Esophagus muscularis mucosa (tissue), 4 donors: Measurements from ENCODE around the gene HBG2. TPM values are rescaled to one million over a fixed set of nuclear protein-coding genes. Genes with fewer than 3 reads are reported as not detected.

Experiments used
- DNase-seq: peaks from one replicate; pipeline ENCODE4 v3.0.0-alpha.2; 2017; ENCODE audit errors: extremely low spot score
- H3K27ac ChIP-seq, 4 donors: fragments of 200-600 bp; sonication (generic); replicated peaks in 1 of 4; 1 replicate in 3 of 4; 2 replicates in 1 of 4; pipeline ENCODE4 v1.5.1; 2016 to 2019; ENCODE audit warnings: mild to moderate bottlenecking in 1 of 4
- H3K27me3 ChIP-seq, 4 donors: fragments of 200-600 bp; sonication (generic); one replicate each; pipeline versions ENCODE4 v1.5.1 to v1.6.0; 2016 to 2019
- H3K36me3 ChIP-seq, 4 donors: fragments of 200-600 bp; sonication (generic); one replicate each; pipeline ENCODE4 v1.5.1; 2016 to 2019
- H3K4me1 ChIP-seq, 4 donors: fragments of 200-600 bp; sonication (generic); one replicate each; pipeline ENCODE4 v1.5.1; 2016 to 2019
- H3K4me3 ChIP-seq, 4 donors: fragments of 200-600 bp; sonication (generic); 1 replicate in 2 of 4; 2 replicates in 2 of 4; pipeline ENCODE4 v1.5.1; 2016 to 2019; ENCODE audit warnings: mild to moderate bottlenecking in 4 of 4, moderate library complexity in 1 of 4
- H3K9me3 ChIP-seq, 4 donors: fragments of 200-600 bp; sonication (generic); 1 replicate in 3 of 4; 2 replicates in 1 of 4; pipeline ENCODE4 v1.5.1; 2016 to 2019
- EP300 ChIP-seq: sonication (generic); formaldehyde crosslinking; IDR thresholded peaks from one replicate; pipeline ENCODE4 v1.6.1; 2017; ENCODE audit warnings: antibody characterized with exemption
- POLR2A ChIP-seq: fragments of 450-650 bp; IDR thresholded peaks from one replicate; pipeline ENCODE4 v1.6.1; 2017; ENCODE audit warnings: antibody characterized with exemption, moderate library complexity, mild to moderate bottlenecking, low read depth
- POLR2AphosphoS5 ChIP-seq, 2 donors: sonication (generic); formaldehyde crosslinking; IDR thresholded peaks; one replicate each; pipeline ENCODE4 v1.6.1; 2017; ENCODE audit warnings: antibody characterized with exemption in 2 of 2
- WGBS: methylation state at CpG from one replicate; pipeline ENCODE4 v1.1.5; 2018; 5-methylcytosine and 5-hydroxymethylcytosine counted together
- intact Hi-C: fragments of 100-400 bp; cut with DNase I; formaldehyde crosslinking; loops from one replicate; pipeline ENCODE4 v1.15.1; 2023
- total RNA-seq, 4 donors: library from RNA; depleted of rRNA; stranded (reverse); fragments of >200 nt; gene quantifications; one replicate each; pipeline versions ENCODE4 v1.1.0 to v1.2.1, GENCODE V29; 2016
- TF ChIP-seq, protein P1 (sequence below), 3 experiments: fragments of 200-600 bp in 2 of 3; fragments of 450-650 bp in 1 of 3; sonication (generic) in 2 of 3; IDR thresholded peaks; one replicate each; pipeline ENCODE4 v1.5.1; 2017 to 2019; ENCODE audit warnings: antibody characterized with exemption in 3 of 3, mild to moderate bottlenecking in 2 of 3, moderate library complexity in 1 of 3

HBG2 gene
- total RNA-seq, 4 donors from 2014 or later, result not detected

DNA sequence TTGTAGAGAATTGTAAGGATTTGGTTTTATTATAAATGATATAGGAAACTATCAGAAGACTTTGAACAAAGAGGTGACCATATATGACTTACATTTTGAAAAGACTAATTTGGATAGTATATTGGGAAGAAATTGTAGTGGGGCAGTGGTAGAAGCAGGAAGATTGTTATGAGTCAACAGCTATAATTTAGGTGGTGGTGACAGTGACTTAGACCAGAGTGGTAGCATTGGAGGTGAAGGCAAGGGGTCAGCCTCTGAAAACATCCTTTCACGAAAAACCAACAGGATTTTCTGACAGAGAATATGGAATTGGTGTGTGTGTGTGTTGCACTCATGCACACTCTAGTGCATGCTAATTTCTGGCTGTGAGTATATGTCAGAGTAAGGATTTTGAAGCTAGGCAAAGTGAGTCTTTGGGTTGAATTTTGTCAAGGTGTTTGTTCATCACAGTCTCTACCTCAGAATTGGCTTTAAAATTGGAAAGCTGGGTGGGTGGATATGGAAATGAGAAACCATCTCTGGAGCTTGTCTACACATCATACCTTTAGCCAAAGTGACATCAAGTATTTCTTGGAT is 23.3 kb upstream of the HBG2 start:
- no peak overlapping the region for H3K27ac ChIP-seq
- WGBS, result 71% methylated on average over 1 of the region's 1 CpG
- no peaks in the 10 kb centered on the region for H3K27me3 ChIP-seq
- no peaks in the 10 kb centered on the region for H3K36me3 ChIP-seq
- intact Hi-C loops, result no loop called here
- H3K9me3 ChIP-seq, result no peaks in the 10 kb centered on the region
- TF ChIP-seq EP300 (no peak), POLR2AphosphoS5 (IDR thresholded peaks at IDR 0.05) (no peak), POLR2A (no peak)
- TF ChIP-seq, protein P1, sequence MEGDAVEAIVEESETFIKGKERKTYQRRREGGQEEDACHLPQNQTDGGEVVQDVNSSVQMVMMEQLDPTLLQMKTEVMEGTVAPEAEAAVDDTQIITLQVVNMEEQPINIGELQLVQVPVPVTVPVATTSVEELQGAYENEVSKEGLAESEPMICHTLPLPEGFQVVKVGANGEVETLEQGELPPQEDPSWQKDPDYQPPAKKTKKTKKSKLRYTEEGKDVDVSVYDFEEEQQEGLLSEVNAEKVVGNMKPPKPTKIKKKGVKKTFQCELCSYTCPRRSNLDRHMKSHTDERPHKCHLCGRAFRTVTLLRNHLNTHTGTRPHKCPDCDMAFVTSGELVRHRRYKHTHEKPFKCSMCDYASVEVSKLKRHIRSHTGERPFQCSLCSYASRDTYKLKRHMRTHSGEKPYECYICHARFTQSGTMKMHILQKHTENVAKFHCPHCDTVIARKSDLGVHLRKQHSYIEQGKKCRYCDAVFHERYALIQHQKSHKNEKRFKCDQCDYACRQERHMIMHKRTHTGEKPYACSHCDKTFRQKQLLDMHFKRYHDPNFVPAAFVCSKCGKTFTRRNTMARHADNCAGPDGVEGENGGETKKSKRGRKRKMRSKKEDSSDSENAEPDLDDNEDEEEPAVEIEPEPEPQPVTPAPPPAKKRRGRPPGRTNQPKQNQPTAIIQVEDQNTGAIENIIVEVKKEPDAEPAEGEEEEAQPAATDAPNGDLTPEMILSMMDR (IDR thresholded peaks at IDR 0.05), result no peak
- H3K4me1 ChIP-seq, result peaks cover 0 to 7% (median 2%) of the 10 kb centered on the region in 4 donors
- DNase-seq, result no peak
- no peak overlapping the region for H3K4me3 ChIP-seq

DNA sequence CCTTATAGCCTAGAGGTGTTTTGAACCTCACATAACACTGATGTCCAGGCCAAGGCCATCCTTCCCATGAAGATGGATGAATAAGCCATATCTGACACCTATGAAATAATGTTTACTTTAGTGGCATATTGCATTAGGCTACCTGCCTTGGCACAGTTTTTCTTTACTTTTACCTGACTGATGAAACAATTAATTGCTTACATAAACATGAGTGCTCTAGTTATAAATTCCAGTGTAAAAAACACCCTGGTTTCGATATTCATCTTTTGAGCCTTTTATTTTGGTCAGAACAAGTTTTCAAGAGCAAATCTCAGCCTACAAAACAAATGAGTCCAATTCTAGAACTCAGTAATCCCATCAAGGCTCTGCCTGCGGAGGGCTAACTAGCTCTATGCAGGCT is 22.1 kb upstream of the HBG2 start:
- peaks cover 0 to 7% (median 2%) of the 10 kb centered on the region in 4 donors for H3K4me1 ChIP-seq
- intact Hi-C loops, result no loop called here
- H3K27ac ChIP-seq, result no peak overlapping the region
- H3K36me3 ChIP-seq, result no peaks in the 10 kb centered on the region
- TF ChIP-seq EP300, result no peak
- TF ChIP-seq POLR2AphosphoS5 (IDR thresholded peaks at IDR 0.05), result no peak
- H3K9me3 ChIP-seq, result no peaks in the 10 kb centered on the region
- no peak overlapping the region for H3K4me3 ChIP-seq
- 93% methylated on average over 2 of the region's 2 CpGs for WGBS
- DNase-seq, result no peak
- no peaks in the 10 kb centered on the region for H3K27me3 ChIP-seq

GRCh38 chr11:5275369-5276110 is 21.0 kb upstream of the HBG2 start:
- intact Hi-C loops, result no loop called here
- H3K27me3 ChIP-seq, result no peaks in the 10 kb centered on the region
- no peak overlapping the region for H3K4me3 ChIP-seq
- 75% methylated on average over 6 of the region's 6 CpGs for WGBS
- H3K9me3 ChIP-seq, result no peaks in the 10 kb centered on the region
- no peak for TF ChIP-seq POLR2AphosphoS5 (IDR thresholded peaks at IDR 0.05)
- TF ChIP-seq, protein P1 (IDR thresholded peaks at IDR 0.05), result no peak
- no peak for TF ChIP-seq POLR2A
- no peak for TF ChIP-seq EP300
- no peaks in the 10 kb centered on the region for H3K36me3 ChIP-seq
- H3K27ac ChIP-seq, result no peak overlapping the region
- no peak for DNase-seq
- peaks cover 0 to 2% (median under 1%) of the 10 kb centered on the region in 4 donors for H3K4me1 ChIP-seq

- intact Hi-C loops, result no loop called here
- DNase-seq, result no peak
- TF ChIP-seq POLR2AphosphoS5 (IDR thresholded peaks at IDR 0.05), result no peak
- TF ChIP-seq POLR2A, result no peak
- TF ChIP-seq, protein P1 (IDR thresholded peaks at IDR 0.05), result no peak
- no peak for TF ChIP-seq EP300
- no peak overlapping the region for H3K4me3 ChIP-seq
- no peak overlapping the region for H3K27ac ChIP-seq
- no peaks in the 10 kb centered on the region for H3K4me1 ChIP-seq
- 63% methylated on average over 5 of the region's 5 CpGs for WGBS
- H3K36me3 ChIP-seq, result no peaks in the 10 kb centered on the region
- H3K27me3 ChIP-seq, result no peaks in the 10 kb centered on the region
- H3K9me3 ChIP-seq, result no peaks in the 10 kb centered on the region
Observed at GRCh38 chr11:5274395-5274794, 19.8 kb upstream of the HBG2 start.

DNA sequence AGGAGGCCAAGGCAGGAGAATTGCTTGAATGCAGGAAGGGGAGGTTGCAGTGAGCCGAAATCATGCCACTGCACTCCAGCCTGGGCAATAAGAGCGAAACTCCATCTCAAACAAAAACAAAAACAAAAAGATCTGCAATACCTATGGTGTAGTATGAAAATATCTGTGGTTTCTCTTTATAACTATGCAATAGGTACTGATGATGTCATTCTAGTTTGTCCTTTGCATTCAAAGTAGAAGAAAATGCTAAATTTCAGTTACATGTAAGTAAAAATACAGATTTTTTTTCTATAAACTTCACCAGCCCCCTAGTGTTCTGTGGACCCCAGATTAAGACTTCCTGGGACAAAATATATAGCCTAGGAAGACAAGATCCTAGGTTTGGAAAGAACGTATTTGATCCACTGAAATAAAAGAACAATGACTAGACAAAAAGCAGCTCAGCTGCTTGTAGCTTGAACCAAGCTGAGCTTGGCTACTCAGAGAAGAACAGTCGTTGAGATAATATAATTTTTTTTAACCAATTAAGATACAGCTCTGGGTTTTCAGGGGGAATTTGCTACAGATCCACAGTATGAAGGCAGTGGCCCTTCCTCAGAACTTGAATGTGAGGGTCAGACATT is 17.9 kb upstream of the HBG2 start:
- TF ChIP-seq EP300 (no peak), POLR2AphosphoS5 (IDR thresholded peaks at IDR 0.05) (no peak)
- TF ChIP-seq, protein P1 (IDR thresholded peaks at IDR 0.05), result no peak
- H3K27me3 ChIP-seq, result no peaks in the 10 kb centered on the region
- DNase-seq, result no peak
- H3K9me3 ChIP-seq, result no peaks in the 10 kb centered on the region
- WGBS, result 72% methylated on average over 4 of the region's 4 CpGs
- H3K27ac ChIP-seq, result no peak overlapping the region
- no peaks in the 10 kb centered on the region for H3K4me1 ChIP-seq
- no peaks in the 10 kb centered on the region for H3K36me3 ChIP-seq
- no peak overlapping the region for H3K4me3 ChIP-seq
- intact Hi-C loops, result no loop called here
